GDM1 (cell line): ENCODE data around the gene BOLA2B.
"Not testable (repeated sequence)": the region's sequence is repeated elsewhere in the genome, so short reads cannot be mapped to it uniquely, and the experiment has no call there.

Experiments used
- DNase-seq: peaks from one replicate; lab custom pipeline; 2025; lab: John Stamatoyannopoulos, UW

BOLA2B gene

GRCh38 chr16:30193615-30194014, at the start of gene BOLA2B, which contains the start of gene SLX1A:
Gene BOLA2B (minus strand): TSS chr16:30193666. CDS start chr16:30193595, 71 bp downstream.
Gene SLX1A (plus strand): TSS chr16:30193875. CDS start chr16:30194085, 210 bp downstream.
- not testable (repeated sequence) for DNase-seq

DNA sequence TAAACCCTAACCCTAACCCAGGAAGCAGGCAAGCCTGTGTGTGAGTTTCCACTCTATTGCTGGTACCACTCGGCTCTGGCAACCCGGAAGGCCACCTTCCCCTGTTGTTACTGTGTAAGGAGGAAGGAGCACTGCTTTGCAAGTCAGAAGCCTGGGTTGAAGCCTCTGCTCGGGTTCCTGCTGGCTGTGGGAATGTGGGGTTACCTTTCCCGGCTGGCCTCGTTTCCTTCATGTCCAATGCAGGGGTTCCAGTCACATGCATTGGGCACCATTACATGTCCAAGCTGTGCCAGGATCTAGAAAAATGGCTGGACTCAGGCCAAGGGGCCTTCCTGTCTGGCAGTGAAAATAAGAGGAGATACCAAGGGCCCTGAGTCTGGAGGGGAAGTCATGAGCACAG, 23.6 kb upstream of the BOLA2B start:
- DNase-seq, result not testable (repeated sequence)

DNA sequence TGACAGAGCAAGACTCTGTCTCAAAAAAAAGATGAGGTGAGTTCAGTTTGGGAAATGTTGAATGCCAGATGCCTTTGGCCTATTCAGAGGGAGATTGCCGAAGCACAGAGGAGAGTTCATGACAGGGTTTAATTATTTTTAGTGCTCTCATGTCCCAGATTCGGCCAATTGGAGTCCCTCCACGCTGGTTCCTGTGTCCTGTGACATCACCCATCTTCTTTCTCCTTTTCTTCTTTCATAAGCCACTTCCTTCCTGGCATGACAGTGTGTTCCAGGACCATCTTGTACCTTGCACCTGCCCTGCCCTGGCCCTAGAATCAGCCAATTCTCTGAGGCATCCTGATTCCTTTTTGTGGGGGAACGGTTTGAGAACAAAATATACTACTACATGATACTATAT, 17.9 kb upstream of the BOLA2B start:
- DNase-seq, result not testable (repeated sequence)

GRCh38 chr16:30209032-30209431, 15.6 kb upstream of the BOLA2B start:
- not testable (repeated sequence) for DNase-seq

- not testable (repeated sequence) for DNase-seq
Observed at GRCh38 chr16:30207063-30207704, 13.7 kb upstream of the BOLA2B start.

GRCh38 chr16:30206252-30206651, 12.8 kb upstream of the BOLA2B start:
- DNase-seq, result not testable (repeated sequence)

DNA sequence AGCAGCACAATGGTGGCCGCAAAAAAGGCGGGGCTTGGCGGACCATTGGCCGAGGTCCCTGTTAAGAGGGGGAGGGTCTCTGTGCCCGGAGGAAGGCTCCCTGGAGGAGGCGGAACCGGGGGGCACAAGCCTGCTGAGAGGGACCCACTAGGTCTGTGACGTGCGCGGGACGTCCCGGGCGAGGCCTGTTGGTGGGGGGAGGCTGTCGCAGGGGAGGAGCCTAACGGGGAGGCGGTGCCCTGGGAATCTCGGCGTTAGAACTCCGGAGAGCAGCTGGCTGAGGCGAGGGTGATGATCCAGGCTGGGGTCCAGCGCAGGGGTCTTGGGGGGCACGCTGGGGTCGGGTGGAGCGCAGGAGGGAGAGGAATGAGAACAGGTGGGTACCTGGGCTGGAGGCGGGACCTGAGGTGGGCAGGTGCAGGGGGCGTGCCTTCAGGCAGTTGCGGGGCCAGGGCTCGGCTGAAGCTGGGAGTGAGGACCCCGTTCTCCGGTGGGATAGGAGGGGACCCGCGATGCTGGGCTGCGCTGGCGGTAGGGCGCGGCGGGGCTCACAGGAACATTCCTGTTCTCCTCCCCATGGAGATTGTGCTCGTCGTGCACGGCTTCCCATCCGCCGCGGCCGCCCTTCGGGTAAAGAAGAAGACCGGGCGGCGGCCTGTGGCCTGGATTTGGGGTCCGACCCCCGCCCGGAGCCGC, 12.2 kb upstream of the BOLA2B start:
- not testable (repeated sequence) for DNase-seq

- DNase-seq, result not testable (repeated sequence)
Observed at GRCh38 chr16:30199608-30200343, 6.3 kb upstream of the BOLA2B start.

GRCh38 chr16:30199049-30199448, 5.6 kb upstream of the BOLA2B start, which contains the start of gene SULT1A3:
Gene SULT1A3 (plus strand): TSS chr16:30199255. CDS start chr16:30200729, 1,474 bp downstream.
- DNase-seq, result not testable (repeated sequence)

- DNase-seq, result not testable (repeated sequence)
Observed at GRCh38 chr16:30197001-30197400, 3.5 kb upstream of the BOLA2B start.

- DNase-seq, result not testable (repeated sequence)
Observed at GRCh38 chr16:30194172-30194925, 883 bp upstream of the BOLA2B start.

GRCh38 chr16:30193098-30193497, 368 bp downstream of the BOLA2B start:
- DNase-seq, result not testable (repeated sequence)

DNA sequence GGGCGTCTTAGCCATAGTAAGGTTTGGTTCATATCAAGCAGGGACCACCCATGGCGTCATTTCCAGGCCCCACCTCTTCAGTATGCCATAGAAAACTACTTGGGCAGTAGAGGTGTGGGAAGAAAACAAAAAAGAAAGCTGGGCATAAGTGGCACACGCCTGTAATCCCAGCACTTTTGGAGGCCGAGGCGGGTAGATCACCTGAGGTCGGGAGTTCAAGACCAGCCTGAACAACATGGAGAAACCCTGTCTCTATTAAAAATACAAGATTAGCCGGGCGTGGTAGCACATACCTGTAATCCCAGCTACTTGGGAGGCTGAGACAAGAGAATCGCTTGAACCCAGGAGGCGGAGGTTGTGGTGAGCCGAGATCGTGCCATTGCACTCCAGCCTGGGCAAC, 2.3 kb downstream of the BOLA2B start:
- DNase-seq, result not testable (repeated sequence)

DNA sequence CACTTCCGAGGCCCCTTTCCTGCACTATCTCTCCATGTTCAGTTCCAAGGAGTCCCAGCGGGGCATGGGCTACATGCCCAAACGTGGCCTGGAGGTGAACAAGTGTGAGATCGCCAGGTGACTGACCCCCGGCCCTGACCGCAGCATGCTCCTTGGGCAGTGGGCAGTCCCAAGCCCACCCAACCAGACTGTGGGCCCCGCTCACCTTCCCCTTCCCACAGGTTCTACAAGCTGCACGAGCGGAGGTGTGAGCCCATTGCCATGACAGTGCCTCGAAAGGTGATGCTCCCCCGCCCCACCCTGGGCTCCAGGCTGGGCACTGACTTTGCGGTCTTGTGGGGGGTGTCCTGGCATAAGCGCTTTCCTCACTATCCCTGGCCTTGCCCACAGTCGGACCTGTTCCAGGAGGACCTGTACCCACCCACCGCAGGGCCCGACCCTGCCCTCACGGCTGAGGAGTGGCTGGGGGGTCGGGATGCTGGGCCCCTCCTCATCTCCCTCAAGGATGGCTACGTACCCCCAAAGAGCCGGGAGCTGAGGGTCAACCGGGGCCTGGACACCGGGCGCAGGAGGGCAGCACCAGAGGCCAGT, 5.4 kb downstream of the BOLA2B start:
- DNase-seq, result no peak

GRCh38 chr16:30187556-30187865, 6.0 kb downstream of the BOLA2B start:
- DNase-seq, result no peak

DNA sequence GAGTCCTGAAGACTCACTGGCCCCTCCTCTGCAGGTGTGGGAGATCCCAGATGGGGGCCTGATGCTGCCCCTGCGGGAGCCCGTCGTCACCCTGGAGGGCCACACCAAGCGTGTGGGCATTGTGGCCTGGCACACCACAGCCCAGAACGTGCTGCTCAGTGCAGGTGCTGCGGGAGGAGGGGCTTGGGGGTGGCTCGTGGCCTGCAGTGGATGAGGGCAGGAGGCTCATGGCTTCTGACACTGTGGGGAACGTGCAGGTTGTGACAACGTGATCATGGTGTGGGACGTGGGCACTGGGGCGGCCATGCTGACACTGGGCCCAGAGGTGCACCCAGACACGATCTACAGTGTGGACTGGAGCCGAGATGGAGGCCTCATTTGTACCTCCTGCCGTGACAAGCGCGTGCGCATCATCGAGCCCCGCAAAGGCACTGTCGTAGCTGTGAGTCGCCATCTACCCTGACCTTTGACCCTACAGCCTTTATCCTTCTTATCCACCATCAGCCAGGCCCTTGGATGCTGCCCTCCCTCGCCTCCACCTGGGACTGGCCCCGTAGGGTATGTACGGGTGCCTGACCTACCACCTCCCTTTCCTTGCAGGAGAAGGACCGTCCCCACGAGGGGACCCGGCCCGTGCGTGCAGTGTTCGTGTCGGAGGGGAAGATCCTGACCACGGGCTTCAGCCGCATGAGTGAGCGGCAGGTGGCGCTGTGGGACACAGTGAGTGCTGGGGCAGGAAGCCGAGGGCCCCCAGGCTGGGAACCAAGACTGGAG, 6.5 kb downstream of the BOLA2B start:
- peak; percentile 27 for DNase-seq

DNA sequence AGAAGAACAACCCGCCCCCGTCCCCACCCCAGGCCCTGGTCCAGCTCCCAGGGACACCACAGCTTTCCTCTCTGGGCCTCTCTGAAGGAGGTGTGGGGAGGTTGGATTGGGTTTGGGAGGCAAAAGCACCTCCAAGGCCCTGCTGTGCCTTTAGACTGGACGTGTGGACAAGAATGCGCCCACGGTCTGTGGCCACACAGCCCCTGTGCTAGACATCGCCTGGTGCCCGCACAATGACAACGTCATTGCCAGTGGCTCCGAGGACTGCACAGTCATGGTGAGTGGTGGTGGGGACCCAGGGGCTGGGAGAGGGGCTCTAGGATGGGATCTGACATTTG, 7.1 kb downstream of the BOLA2B start:
- DNase-seq, result no peak

- DNase-seq, result peak; percentile 22
Observed at GRCh38 chr16:30185683-30186421, 7.6 kb downstream of the BOLA2B start.

GRCh38 chr16:30184891-30185682, 8.4 kb downstream of the BOLA2B start:
- DNase-seq, result no peak
